H1 (cell line): ENCODE results near the gene KMT2E.
"Not testable (repeated sequence)": the region's sequence is repeated elsewhere in the genome, so short reads cannot be mapped to it uniquely, and the experiment has no call there.

ENCODE experiments used
- EP300 ChIP-seq, 2 experiments: IDR thresholded peaks; 1 replicate in 1 of 2; 2 replicates in 1 of 2; pipeline ENCODE4 v1.6.1; 2011 to 2012; ENCODE audit warnings: low read depth in 2 of 2, low read length in 2 of 2, mild to moderate bottlenecking in 2 of 2, borderline replicate concordance in 1 of 2, inconsistent platforms in 1 of 2, moderate library complexity in 1 of 2
- JUN ChIP-seq: IDR thresholded peaks from 2 replicates; pipeline ENCODE4 v1.6.1; 2011; ENCODE audit warnings: low read depth, mild to moderate bottlenecking, improper control_type of control experiment, low read length
- TF ChIP-seq, protein P1 (sequence below), 3 experiments: IDR thresholded peaks; 1 replicate in 2 of 3; 2 replicates in 1 of 3; pipeline versions ENCODE4 v1.5.1 to v1.6.1; 2011; ENCODE audit warnings: low read length in 3 of 3, mild to moderate bottlenecking in 3 of 3, inconsistent platforms in 2 of 3, low read depth in 1 of 3, moderate library complexity in 1 of 3; ENCODE audit not compliant: insufficient read depth in 1 of 3; ENCODE audit errors: control extremely low read depth in 1 of 3

- TF ChIP-seq, protein P1, sequence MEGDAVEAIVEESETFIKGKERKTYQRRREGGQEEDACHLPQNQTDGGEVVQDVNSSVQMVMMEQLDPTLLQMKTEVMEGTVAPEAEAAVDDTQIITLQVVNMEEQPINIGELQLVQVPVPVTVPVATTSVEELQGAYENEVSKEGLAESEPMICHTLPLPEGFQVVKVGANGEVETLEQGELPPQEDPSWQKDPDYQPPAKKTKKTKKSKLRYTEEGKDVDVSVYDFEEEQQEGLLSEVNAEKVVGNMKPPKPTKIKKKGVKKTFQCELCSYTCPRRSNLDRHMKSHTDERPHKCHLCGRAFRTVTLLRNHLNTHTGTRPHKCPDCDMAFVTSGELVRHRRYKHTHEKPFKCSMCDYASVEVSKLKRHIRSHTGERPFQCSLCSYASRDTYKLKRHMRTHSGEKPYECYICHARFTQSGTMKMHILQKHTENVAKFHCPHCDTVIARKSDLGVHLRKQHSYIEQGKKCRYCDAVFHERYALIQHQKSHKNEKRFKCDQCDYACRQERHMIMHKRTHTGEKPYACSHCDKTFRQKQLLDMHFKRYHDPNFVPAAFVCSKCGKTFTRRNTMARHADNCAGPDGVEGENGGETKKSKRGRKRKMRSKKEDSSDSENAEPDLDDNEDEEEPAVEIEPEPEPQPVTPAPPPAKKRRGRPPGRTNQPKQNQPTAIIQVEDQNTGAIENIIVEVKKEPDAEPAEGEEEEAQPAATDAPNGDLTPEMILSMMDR (IDR thresholded peaks at IDR 0.05; ENCODE audit: control extremely low read depth in 1 of 3, insufficient read depth in 1 of 3, low read depth in 1 of 3, low read length in 3 of 3), result not testable (repeated sequence)
- TF ChIP-seq EP300 (IDR thresholded peaks at IDR 0.05; ENCODE audit: borderline replicate concordance in 1 of 2, low read depth in 2 of 2, low read length in 2 of 2); JUN: not testable (repeated sequence)
Observed at GRCh38 chr7:104987403-104987802, 26.6 kb upstream of the KMT2E start.
